Subcutaneous abdominal adipose tissue (tissue), 5 donors: Measurements from ENCODE around the gene ERC2.

Experiments used
- H3K27ac ChIP-seq: one replicate; pipeline ENCODE4 v1.7.0; 2013; ENCODE audit warnings: low read depth, mild to moderate bottlenecking, inconsistent platforms, low read length, moderate library complexity
- H3K27me3 ChIP-seq, 5 donors: one replicate each; pipeline ENCODE4 v1.7.0; 2013; ENCODE audit warnings: low read length in 5 of 5, inconsistent platforms in 1 of 5; ENCODE audit not compliant: control insufficient read depth in 5 of 5, insufficient read depth in 4 of 5
- H3K36me3 ChIP-seq, 5 donors: one replicate each; pipeline ENCODE4 v1.7.0; 2013; ENCODE audit warnings: low read length in 5 of 5; ENCODE audit not compliant: control insufficient read depth in 5 of 5, insufficient read depth in 5 of 5
- H3K4me1 ChIP-seq, 5 donors: one replicate each; pipeline ENCODE4 v1.7.0; 2013; ENCODE audit warnings: low read length in 5 of 5, mild to moderate bottlenecking in 3 of 5, moderate library complexity in 1 of 5; ENCODE audit not compliant: control insufficient read depth in 5 of 5, insufficient read depth in 5 of 5
- H3K4me3 ChIP-seq, 5 donors: one replicate each; pipeline ENCODE4 v1.7.0; 2013; ENCODE audit warnings: low read length in 5 of 5, low read depth in 1 of 5
- H3K9ac ChIP-seq, 5 donors: one replicate each; pipeline ENCODE4 v1.7.0; 2013; ENCODE audit warnings: low read length in 5 of 5, mild to moderate bottlenecking in 4 of 5, moderate library complexity in 3 of 5
- H3K9me3 ChIP-seq, 5 donors: one replicate each; pipeline ENCODE4 v1.7.0; 2013; ENCODE audit warnings: low read length in 5 of 5; ENCODE audit not compliant: control insufficient read depth in 5 of 5
- donor health status: healthy.
- donor health status: healthy.
- donor health status: healthy.
- donor health status: healthy.
- donor health status: healthy.

Gene ERC2

GRCh38 chr3:55725681-55726500 lies 742.4 kb downstream of the ERC2 start:
- no peak overlapping the region for H3K4me3 ChIP-seq
- no peaks in the 10 kb centered on the region for H3K9me3 ChIP-seq
- H3K36me3 ChIP-seq: no peaks in the 10 kb centered on the region
- no peaks in the 10 kb centered on the region for H3K4me1 ChIP-seq
- no peak overlapping the region for H3K27ac ChIP-seq
- H3K9ac ChIP-seq: no peak overlapping the region
- peaks cover 2 to 11% (median 7%) of the 10 kb centered on the region in 5 donors for H3K27me3 ChIP-seq

- Histone ChIP-seq H3K36me3 (no peaks in the 10 kb centered on the region), H3K4me3 (no peak overlapping the region), H3K9ac (no peak overlapping the region), H3K27ac (no peak overlapping the region), H3K9me3 (no peaks in the 10 kb centered on the region), H3K4me1 (no peaks in the 10 kb centered on the region), H3K27me3 (peaks cover 0 to 13% (median 7%) of the 10 kb centered on the region in 5 donors)
Measured at GRCh38 chr3:55724821-55725220, 743.4 kb downstream of the ERC2 start.

GRCh38 chr3:55724407-55724784 lies 743.9 kb downstream of the ERC2 start:
- no peak overlapping the region for H3K9ac ChIP-seq
- no peaks in the 10 kb centered on the region for H3K9me3 ChIP-seq
- H3K27me3 ChIP-seq: peaks cover 0 to 13% (median 7%) of the 10 kb centered on the region in 5 donors
- H3K4me3 ChIP-seq: no peak overlapping the region
- H3K4me1 ChIP-seq: no peaks in the 10 kb centered on the region
- no peaks in the 10 kb centered on the region for H3K36me3 ChIP-seq
- no peak overlapping the region for H3K27ac ChIP-seq

GRCh38 chr3:55723653-55724406 lies 744.4 kb downstream of the ERC2 start:
- Histone ChIP-seq H3K9ac (no peak overlapping the region), H3K27me3 (peaks cover 0 to 13% (median 6%) of the 10 kb centered on the region in 5 donors), H3K9me3 (no peaks in the 10 kb centered on the region), H3K27ac (no peak overlapping the region), H3K4me3 (no peak overlapping the region), H3K4me1 (no peaks in the 10 kb centered on the region), H3K36me3 (no peaks in the 10 kb centered on the region)

- Histone ChIP-seq H3K27me3 (peaks cover 0 to 13% (median 6%) of the 10 kb centered on the region in 5 donors), H3K9ac (no peak overlapping the region), H3K36me3 (no peaks in the 10 kb centered on the region), H3K4me1 (no peaks in the 10 kb centered on the region), H3K9me3 (no peaks in the 10 kb centered on the region), H3K4me3 (no peak overlapping the region), H3K27ac (no peak overlapping the region)
Measured at GRCh38 chr3:55721716-55722484, 746.4 kb downstream of the ERC2 start.

GRCh38 chr3:55720614-55721013 lies 747.7 kb downstream of the ERC2 start:
- no peak overlapping the region for H3K4me3 ChIP-seq
- H3K36me3 ChIP-seq: no peaks in the 10 kb centered on the region
- H3K9me3 ChIP-seq: no peaks in the 10 kb centered on the region
- no peaks in the 10 kb centered on the region for H3K4me1 ChIP-seq
- H3K9ac ChIP-seq: no peak overlapping the region
- H3K27ac ChIP-seq: no peak overlapping the region
- peaks cover 0 to 19% (median 6%) of the 10 kb centered on the region in 5 donors for H3K27me3 ChIP-seq

- Histone ChIP-seq H3K4me3 (no peak overlapping the region), H3K9ac (no peak overlapping the region), H3K9me3 (no peaks in the 10 kb centered on the region), H3K36me3 (no peaks in the 10 kb centered on the region), H3K4me1 (no peaks in the 10 kb centered on the region), H3K27ac (no peak overlapping the region), H3K27me3 (peaks cover 0 to 21% (median 6%) of the 10 kb centered on the region in 5 donors)
Measured at GRCh38 chr3:55719508-55719907, 748.8 kb downstream of the ERC2 start.

GRCh38 chr3:55719006-55719405 lies 749.3 kb downstream of the ERC2 start:
- Histone ChIP-seq H3K27me3 (peaks cover 0 to 17% (median 3%) of the 10 kb centered on the region in 5 donors), H3K9me3 (no peaks in the 10 kb centered on the region), H3K4me1 (no peaks in the 10 kb centered on the region), H3K27ac (no peak overlapping the region), H3K4me3 (no peak overlapping the region), H3K9ac (no peak overlapping the region), H3K36me3 (no peaks in the 10 kb centered on the region)

- no peaks in the 10 kb centered on the region for H3K4me1 ChIP-seq
- H3K27ac ChIP-seq: no peak overlapping the region
- no peaks in the 10 kb centered on the region for H3K9me3 ChIP-seq
- no peaks in the 10 kb centered on the region for H3K36me3 ChIP-seq
- H3K4me3 ChIP-seq: no peak overlapping the region
- no peak overlapping the region for H3K9ac ChIP-seq
- peaks cover 0 to 15% (median 3%) of the 10 kb centered on the region in 5 donors for H3K27me3 ChIP-seq
Measured at GRCh38 chr3:55718521-55718921, 749.7 kb downstream of the ERC2 start.
